Transverse colon (tissue), 4 donors: ENCODE measurements around the gene GNG7.

ENCODE experiments used
- CTCF ChIP-seq, 5 experiments: fragments of 200-600 bp in 3 of 5; fragments of 450-650 bp in 2 of 5; sonication (generic) in 3 of 5; IDR thresholded peaks; 1 replicate in 2 of 5; 2 replicates in 3 of 5; pipeline ENCODE4 v1.5.1; 2016 to 2017; ENCODE audit warnings: antibody characterized with exemption in 5 of 5, inconsistent platforms in 3 of 5, mild to moderate bottlenecking in 2 of 5, moderate library complexity in 1 of 5
- POLR2A ChIP-seq: fragments of 450-650 bp; IDR thresholded peaks from one replicate; pipeline ENCODE4 v1.6.1; 2016; ENCODE audit warnings: antibody characterized with exemption, mild to moderate bottlenecking, moderate library complexity
- POLR2AphosphoS5 ChIP-seq, 3 donors: sonication (generic); formaldehyde crosslinking; IDR thresholded peaks; one replicate each; pipeline ENCODE4 v1.6.1; 2016; ENCODE audit warnings: antibody characterized with exemption in 3 of 3

DNA sequence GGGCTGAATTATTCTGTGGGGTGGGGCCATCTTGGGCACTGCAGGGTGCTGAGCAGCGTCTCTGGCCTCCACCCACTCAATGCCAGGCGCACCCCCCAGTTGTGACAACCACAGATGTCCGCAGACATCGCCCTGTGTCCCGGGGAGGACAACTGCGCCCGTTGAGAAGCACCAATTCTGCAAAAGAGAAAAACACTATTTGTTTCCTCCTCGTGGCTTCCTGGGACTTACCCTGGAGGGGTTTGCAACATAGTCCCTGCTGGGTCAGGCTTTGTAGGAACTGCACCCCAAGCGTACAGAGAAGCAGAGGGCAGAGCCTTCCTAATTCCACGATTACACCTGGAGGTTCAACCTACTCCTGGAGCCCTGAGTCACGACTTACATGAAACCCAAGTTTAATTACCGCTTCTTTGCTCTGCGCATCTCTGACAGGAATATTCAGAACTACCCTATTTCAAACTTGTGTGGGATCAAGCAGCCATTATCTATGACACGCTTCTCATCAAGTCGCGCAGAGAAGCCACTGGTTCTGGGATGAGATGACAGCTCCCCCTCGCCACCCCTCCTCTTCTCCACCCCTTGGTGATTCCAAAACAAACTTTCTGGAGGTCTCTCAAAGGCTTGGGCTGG, 48.4 kb upstream of the GNG7 start:
- TF ChIP-seq CTCF (IDR thresholded peaks at IDR 0.05) (no peak), POLR2A (no peak), POLR2AphosphoS5 (IDR thresholded peaks at IDR 0.05) (no peak)
